A673 (cell line): Measurements from ENCODE around the gene RPS6KA5.
"Not testable (repeated sequence)": the region's sequence is repeated elsewhere in the genome, so short reads cannot be mapped to it uniquely, and the experiment has no call there.

ENCODE experiments used
- CTCF ChIP-seq: fragments of 300-800, 200-600 bp; sonication (generic); conservative IDR thresholded peaks from 2 replicates; pipeline ENCODE4 v1.5.1; 2017; ENCODE audit warnings: low read depth, mild to moderate bottlenecking, antibody characterized with exemption, low read length, moderate library complexity, mixed read lengths
- EZH2 ChIP-seq: fragments of 200-600 bp; sonication (generic); IDR thresholded peaks from 2 replicates; pipeline ENCODE4 v1.6.1; 2017; ENCODE audit warnings: borderline replicate concordance, low read depth, mild to moderate bottlenecking, mixed read lengths, antibody characterized with exemption, low read length; ENCODE audit not compliant: poor library complexity, severe bottlenecking

DNA sequence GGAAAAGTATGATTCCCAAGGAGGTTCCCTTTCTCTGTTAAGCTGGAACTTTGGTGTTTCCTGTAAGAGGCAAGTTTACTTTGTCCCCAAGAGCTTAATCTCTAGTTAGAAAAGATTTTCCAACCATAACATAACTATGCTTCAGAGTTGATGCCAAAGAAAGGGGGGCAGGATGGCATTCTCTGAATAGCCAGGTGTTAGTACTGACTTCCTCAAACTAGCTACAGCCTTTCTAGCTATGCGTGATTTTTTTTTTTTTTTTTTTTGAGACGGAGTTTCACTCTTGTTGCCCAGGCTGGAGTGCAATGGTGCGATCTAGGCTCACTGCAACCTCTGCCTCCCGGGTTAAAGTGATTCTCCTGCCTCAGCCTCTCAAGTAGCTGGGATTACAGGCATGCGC is 204.3 kb downstream of the RPS6KA5 start:
- TF ChIP-seq CTCF, EZH2: not testable (repeated sequence)
